Measurements from ENCODE around the gene DPP6.
"Not testable (repeated sequence)": the region's sequence is repeated elsewhere in the genome, so short reads cannot be mapped to it uniquely, and the experiment has no call there.

The DPP6 gene

DNA sequence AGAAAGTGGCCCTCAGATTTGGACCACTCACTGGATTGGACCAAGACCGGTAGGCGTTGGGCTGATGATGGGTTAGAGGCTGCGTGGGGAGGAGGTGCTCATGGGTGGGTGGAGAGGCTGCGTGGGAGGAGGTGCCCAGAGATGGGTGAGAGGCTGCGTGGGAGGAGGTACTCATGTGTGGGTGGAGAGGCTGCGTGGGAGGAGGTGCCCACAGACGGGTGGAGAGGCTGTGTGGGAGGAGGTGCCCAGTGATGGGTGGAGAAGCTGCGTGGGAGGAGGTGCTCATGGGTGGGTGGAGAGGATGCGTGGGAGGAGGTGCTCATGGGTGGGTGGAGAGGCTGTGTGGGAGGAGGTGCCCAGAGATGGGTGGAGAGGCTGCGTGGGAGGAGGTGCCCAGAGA is 604.4 kb downstream of the DPP6 start:
- no peak for DNase-seq (ENCODE audit: low spot score)

DNA sequence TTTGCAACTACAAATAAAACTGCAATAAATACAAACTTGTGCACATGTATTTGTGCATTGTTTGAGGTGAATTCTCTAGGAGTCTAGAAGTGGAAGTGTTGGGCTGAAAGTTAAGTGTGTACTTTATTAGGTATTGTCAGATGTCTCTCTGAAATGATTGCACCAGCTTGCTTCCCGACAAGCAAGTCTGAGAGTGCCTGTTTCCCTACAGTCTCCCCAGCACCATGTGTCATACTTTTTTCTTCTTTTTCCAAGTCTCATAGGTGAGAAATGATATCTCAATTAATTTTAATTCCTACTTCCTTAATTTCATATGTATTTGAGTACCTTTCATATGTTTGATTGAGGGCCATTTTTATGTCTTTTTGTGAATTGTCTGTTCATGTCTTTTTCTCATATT is 614.6 kb downstream of the DPP6 start:
- no peak for DNase-seq (ENCODE audit: low spot score)

DNA sequence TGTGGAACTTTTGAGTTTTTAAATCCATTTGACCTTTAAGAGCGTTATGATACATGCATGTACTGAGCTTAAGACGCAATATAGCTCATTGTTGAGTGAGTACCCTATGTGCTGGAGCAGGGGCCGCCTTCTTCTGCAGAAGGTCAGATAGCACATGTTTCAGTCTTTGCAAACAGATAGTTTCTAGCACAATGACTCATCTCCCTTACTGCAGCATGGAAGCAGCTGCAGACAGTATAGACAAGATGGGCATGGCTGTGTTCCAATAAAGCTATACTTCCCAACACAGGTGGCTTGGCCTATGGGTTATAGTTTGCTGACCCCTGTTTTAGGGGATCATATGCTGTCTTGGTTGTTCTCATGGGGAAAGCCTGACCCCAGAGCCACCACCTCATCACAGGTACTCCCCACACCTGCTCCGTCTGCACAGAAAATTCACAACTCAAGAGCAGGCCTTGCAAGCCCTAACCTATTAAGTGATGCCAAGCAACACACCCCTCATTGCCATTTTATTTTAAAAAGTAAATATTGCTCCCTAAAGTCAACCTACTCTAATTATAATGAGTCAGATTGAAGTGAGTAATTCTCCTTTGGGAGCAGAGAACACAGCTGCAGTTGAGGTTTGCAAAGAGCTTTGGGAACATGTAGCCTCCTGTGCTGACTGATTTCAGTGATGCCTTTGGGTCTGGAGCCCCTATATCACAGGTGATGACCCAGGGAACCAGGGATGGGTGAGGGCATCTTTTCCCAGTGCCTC is 620.6 kb downstream of the DPP6 start:
- no peak for DNase-seq (ENCODE audit: low spot score)

DNA sequence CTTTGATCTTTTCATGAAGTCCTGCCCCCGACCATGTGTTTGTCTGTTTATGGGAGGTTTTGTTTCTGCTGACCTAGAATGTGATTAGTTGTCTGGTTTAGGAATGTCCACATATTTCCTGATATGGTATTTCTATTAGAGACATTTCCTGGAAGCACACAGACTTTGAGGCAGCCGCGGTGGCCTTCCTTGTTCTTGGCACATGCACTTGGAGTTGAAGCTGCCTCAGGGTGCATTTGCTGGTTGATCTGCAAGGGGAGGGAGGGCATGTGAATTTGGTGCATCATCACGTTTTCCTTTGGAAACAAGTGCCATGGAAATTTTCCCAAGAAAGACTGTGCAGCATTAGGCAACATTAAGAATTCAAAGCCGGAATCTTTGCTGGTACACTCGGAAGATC is 622.0 kb downstream of the DPP6 start:
- no peak for DNase-seq (ENCODE audit: low spot score)

DNA sequence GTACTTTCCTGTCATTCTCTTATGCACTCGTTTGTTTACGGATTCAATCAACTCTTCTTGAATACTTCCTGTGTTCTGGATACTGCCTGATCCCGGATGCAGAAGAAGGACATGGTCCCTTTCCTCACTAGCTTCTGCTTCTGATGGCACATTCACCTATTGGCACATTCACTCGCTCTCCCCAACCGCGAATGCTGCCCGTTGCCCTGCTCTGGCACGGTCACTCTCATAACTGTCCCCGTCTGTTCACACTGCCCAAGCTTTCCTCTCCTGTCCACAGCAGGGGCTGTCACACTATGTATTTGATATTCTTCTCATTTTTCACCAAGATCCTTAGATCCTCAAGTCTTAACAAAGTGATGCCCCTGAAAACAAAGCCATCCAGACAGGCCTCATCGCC is 623.4 kb downstream of the DPP6 start:
- no peak for DNase-seq (ENCODE audit: low spot score)

DNA sequence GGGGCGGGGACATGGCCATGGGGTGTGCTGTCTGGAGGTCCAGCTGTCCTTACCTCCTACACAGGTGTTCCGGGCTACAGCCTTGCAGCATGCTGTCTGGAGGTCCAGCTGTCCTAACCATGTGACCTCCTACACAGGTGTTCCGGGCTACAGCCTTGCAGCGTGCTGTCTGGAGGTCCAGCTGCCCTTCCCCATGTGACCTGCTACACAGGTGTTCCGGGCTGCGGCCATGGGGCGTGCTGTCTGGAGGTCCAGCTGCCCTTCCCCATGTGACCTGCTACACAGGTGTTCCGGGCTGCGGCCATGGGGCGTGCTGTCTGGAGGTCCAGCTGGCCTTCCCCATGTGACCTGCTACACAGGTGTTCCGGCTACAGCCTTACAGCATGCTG is 623.8 kb downstream of the DPP6 start:
- DNase-seq (ENCODE audit: low spot score) = not testable (repeated sequence)

DNA sequence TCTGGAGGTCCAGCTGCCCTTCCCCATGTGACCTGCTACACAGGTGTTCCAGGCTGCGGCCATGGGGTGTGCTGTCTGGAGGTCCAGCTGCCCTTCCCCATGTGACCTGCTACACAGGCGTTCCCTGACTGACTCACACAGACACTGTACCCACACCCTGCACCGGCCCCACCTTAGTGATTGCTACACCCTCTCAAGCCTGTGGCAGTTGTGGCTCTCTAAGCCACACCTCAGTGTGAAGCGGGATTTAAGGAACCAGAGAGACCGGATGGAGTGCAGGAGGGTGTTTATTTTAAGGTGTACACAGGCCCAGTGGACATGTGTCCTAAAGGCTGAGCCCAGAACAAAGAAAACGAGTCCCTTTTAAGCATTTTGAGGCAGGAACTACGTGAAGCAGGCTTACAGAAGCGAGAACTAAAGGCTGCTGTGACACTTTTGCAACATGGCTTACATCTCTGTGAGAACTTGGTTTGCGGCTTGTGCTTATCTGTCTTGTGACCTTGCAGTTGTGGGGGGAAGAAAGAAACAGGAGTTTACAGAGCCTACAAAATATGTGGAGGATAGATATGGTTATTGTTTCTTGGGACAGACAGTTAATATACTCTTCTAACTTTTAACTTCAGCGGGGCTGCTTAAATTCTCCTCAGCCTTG is 624.4 kb downstream of the DPP6 start:
- DNase-seq (ENCODE audit: low spot score) = no peak

DNA sequence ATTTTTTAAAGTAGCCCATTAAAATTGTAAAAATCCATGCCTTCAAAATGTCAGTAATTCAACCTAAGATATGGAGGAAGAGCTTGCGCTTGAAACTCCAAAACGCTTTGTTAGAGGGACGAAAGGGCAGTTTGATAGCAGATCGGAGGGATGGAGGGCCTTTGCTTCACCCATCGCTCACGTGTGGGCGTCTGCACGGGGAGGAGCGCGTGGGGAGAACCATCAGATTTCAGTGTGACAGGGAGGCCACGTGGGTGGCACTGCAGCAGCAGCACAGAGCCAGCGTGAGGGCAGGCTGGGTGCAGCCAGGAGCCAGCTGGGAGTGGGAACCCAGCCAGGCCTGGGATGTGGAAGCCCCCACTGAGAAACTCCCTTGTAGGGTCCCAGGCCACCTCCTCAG is 625.3 kb downstream of the DPP6 start:
- DNase-seq (ENCODE audit: low spot score) = no peak

DNA sequence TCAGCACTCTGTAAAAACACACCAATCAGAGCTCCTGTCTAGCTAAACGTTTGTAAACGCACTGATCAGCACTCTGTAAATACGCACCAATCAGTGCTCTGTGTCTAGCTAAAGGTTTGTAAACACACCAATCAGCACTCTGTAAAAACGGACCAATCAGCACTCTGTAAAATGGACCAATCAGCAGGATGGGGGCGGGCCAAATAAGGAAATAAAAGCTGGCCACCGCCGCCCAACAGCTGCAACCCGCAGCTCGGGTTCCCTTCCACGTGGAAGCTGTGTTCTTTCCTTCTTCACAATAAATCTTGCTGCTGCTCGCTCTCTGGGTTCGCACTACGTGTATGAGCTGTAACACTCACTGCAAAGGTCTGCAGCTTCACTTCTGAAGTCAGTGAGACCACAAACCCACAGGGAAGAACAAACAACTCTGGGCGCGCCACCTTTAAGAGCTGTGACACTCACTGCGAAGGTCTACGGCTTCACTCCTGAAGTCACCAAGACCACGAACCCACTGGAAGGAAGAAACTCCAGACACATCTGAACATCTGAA is 625.9 kb downstream of the DPP6 start:
- not testable (repeated sequence) for DNase-seq (ENCODE audit: low spot score)

DNA sequence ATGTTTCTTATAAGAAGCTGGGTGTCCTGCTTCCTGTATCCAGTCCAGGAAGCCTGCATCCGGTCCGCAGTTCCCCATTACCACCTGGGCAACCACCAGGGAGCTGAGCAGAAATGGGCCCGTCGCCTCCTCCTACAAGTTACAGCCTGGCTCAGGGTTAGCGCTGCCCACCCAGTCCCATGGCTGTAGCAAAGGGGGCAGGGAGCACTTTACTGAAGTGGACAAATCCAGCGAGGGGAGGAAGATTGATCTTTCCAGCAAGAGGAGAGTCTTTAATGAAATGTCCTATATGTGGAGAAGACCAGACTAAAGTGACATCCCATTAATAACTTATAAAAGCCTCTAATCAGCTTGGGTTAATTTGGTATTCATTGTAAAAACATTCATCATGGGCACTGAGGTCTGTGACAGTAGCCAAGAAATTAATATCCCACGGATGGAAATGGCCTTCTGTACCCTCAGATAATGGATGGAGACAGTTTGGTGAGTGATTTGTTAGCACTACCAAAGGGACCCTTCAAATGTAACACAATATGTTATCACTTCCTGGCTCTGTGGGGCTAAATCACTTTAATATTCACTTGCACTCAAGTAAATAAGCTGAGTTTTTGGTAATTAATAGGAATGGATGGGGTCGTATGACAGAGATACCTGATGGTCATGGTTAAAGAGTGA is 627.3 kb downstream of the DPP6 start:
- DNase-seq (ENCODE audit: low spot score) = no peak

DNA sequence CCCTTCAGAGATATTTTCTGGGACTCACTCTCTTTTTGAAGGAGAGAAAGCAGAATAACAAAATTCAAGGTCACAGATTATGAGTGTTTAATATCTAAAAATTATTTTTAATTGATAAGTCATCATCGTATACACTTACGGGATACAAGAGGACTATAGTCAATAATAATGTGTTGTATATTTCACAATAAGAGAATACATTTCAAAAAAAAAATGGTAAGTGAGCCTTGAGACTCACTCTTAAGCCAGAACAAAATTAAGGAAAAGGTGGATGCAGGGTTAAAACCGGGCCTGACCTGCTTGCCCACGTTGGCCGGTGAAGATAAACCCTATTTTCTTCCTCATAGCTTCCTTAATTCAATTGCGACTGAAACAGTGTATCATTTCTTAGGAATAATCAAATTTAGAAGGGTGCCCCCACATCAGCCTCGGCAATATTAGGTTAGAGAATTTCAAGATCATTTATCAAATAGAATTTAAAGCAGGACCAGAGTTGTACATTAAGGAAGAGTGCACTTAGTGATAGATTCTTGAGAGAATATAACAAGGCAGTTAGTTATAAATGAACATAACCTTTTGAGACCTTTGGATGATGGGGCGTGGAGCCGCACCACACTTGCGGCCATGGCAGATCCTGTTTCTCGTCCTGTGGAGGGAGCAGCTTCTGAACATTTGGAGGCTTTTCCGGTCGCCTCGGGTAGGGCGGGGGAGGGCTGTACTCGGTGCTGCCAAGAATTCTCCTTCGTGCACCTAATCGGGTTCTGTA is 628.9 kb downstream of the DPP6 start:
- no peak for DNase-seq (ENCODE audit: low spot score)

DNA sequence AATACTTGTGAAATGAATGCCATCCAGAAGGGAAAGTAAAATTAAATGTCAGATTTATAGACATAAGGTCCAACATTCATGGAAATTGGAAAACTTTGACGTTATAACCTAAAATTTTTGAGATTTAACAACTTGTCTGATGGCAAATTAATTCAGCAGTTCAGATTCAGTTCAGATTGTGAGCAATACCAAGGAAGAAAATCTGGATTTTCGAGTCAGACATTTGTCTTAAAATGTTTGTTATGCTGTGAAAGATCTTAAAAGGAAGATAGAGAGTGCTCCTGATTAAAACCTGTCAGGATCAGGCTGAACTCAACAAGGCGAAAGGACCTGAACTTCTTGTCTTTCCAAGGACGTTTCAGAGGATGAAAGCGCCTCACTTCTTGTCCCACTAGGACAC is 629.8 kb downstream of the DPP6 start:
- DNase-seq (ENCODE audit: low spot score) = no peak

DNA sequence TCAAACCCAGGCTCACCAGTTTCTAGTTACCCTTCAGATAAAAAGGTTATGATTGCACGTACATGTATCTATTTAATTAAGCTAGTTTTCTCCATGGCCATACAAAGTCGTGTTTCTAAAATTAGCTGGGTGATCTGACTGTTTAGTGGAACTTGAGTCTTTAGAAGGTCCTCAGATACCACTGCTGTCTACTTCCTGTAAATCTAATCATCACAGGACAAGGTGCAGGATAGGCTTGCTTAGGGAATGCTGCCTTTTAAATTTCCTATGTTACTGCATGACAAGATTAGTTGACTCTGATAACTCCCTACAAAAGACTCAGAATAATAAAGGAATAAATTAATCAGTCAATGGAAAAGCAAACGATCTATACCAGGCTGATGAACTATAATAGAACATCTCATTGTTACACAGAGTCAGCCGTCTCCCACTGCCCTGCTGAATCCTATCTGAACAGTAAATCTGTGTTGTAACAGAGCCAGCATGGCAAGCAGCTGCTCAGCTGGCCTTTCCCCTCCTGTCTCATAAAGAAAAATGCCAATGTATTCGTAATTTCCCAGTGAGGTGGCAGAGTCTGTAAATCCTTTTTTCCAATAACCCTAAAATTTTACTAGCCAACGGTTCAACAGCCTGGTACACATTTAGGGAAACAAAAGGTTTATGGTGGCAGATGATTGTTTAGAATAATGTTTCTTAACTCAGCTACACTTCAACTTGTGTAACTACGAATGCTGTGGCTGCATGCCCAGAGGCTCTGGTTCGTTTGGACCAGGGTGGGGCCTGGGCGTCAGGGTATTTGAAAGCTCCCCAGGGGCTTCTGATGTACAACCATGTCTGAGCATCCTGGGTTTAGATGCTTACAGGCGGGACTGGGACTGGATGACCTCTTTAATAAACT is 632.7 kb downstream of the DPP6 start:
- no peak for DNase-seq (ENCODE audit: low spot score)

DNA sequence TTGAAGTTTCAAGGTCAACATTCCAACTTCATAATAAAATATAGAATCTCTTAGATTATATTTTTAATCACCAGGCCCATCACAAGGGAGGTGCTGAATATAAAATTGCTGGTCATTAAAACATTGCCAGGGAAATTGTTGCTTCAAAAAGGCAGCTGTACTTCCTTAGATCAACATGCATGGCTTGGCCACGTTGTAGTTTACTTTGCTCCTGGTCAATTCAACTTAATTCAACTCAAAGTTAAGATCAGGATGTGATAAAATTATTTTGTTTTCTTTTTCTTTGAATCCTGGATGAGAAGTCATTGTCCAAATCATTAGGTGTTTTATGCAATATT is 633.3 kb downstream of the DPP6 start:
- no peak for DNase-seq (ENCODE audit: low spot score)

DNA sequence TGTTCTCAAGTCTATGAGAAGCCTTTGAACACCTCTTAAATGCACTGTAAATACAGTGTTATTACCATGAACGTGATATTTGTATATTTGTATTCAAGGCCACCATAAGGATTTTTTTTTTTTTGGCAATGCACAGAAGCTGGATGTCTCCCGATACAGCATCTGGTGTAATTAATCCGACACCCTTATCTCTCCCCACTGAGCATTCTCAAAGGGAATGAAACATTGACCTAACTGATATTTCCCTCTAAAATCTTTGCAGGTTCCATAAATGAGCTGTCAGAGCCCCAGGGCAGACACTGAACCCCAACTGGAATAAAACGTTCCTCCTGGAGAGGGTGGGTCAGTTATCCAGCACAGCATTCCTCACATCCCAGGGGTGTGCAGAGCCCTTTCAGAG is 634.1 kb downstream of the DPP6 start:
- DNase-seq (ENCODE audit: low spot score) = no peak

DNA sequence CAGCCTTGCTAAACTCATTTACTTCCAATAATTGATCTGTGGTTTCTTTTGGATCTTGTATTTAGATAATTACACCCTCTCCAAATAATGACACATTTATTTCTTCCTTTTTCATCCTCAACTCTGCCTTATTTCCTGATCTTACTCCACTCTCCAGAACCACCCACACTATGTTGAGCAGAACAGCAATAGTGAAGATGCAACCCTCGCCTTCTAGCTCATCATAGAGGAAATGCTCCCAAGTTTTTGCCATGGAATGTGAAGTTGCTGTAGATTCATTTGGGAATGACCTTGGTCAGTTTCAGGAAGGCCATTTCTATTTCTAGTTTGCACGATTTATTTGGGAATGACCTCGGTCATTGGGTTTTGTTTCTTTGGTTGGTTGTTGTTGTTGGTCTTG is 636.8 kb downstream of the DPP6 start:
- no peak for DNase-seq (ENCODE audit: low spot score)

DNA sequence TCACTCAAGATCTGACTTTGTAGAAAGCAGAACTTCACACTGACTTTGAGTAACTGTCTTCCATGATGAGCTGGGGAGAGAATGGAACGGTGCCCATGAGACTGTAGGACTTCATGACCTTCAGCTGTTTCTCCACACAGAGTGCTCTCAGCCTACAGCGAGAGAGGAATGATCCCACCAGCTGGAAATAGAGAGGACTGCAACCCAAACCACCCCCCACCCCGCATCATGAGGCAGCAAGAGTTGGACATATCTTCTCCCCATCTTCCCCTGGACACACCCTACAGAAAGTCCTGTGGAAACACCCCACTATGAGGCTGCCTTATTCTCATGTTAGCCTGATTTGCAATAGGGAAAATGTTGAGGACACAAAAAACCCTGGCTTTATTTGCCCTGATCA is 638.2 kb downstream of the DPP6 start:
- DNase-seq (ENCODE audit: low spot score) = no peak

DNA sequence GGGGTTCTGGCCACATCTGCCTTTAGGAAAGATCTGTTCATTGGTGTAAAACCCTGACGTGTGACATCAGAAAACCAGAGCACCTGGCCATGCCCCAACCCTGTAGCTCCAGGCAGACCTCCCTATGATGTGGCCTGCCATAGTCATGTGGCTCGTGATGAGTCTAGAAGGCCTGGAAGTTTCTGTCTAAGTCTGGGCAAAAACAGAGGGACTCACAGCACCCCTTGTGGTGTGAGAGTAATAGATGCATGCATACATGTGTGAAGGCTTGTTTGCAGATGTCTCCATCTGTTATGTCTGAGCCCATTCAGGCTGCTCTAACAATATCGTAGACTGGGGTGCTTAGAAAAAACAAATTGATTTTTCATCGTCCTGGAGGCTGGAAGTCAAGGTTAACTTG is 641.5 kb downstream of the DPP6 start:
- DNase-seq (ENCODE audit: low spot score) = no peak

DNA sequence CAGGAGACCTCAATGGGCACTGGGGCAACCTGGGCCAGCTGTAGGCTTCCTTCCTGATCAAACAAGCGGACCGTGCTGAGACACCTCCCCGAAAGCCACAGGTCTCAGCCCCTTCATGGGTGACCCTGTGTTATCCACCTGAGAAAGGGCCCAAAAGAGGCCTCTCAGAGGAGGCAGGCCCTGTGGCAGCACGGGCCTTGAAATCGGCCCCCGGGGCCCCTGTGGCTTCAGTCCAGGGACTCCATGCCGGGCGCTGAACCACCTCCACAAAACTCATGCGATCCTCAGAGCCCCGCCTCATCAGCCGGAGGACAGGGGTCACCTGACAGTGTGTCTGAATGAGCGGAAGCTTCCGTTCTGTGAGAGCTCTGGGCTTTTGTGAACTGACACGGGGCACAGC is 643.6 kb downstream of the DPP6 start:
- no peak for DNase-seq (ENCODE audit: low spot score)

DNA sequence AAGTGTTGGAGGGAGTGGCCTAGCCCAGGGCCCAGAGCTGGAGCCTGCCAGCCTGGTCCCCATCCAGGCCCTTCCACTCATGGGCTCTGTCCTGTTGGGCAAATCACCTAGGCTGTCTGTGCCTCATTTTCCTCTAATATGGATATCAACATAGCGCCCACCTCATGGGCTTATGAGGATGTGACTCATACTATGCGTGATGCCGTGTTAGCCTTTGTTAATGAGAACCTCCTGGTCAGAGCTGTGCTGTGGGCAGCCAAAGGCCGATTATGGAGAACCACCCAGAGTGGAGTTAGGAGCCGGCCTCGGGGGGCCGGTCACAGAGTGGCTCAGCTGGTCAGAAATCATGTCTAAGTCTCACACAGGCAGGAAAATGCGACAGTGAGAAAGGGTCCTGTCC is 644.4 kb downstream of the DPP6 start:
- DNase-seq (ENCODE audit: low spot score) = no peak

DNA sequence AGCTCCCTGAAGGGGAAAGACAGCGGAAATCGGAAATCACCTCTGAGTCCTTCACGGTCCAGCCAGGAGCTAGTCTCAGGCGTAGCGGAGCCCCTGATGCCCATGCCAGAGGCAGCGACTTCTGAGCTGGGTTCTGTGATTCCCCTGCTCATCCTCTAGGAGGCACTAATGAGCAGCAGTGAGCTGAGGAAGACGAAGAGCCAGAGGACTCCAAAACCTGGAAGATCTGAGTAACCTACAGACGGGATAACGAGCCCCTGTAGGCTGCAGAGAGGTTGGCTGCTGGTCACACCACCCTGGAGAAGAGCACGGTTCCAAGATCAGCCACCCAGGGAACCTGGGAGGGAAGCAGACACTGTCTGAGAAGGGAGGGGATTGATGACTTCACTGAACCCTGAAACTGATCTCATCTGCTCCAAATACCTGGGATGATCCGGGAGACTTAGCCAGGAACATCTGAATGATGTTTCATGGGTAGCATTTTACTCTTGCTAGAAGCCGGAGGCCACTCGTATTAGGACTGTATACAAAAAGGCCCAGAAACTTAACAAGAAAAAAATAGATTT is 646.6 kb downstream of the DPP6 start:
- peak; percentile 25 for DNase-seq (ENCODE audit: low spot score)

All from activated CD4-positive, alpha-beta T cell treated with anti-CD3 and anti-CD28 coated beads, Interleukin-2, Interleukin-4, amounts not matched to agents 100 ng/mL and 50 ng/mL, durations not matched to agents 16 hours and 8 hours (primary cell).